Neural cell (in vitro differentiated cells): ENCODE measurements around the gene PLEKHO2. TPM values are rescaled to one million over a fixed set of nuclear protein-coding genes. Genes with fewer than 3 reads are reported as not detected.

Source experiments
- H2AFZ ChIP-seq: fragments of 200-600, 300-800 bp; sonication (generic), shearing (Covaris generic); 2 replicates; pipeline ENCODE4 v1.6.0; 2014; ENCODE audit warnings: low read depth, mild to moderate bottlenecking, antibody characterized with exemption, low read length, moderate library complexity
- H3F3A ChIP-seq: fragments of 200-600 bp; shearing (Covaris generic); 2 replicates; pipeline ENCODE4 v1.6.1; 2016; ENCODE audit warnings: mild to moderate bottlenecking, moderate library complexity, mixed read lengths, antibody characterized with exemption, low read length; ENCODE audit not compliant: insufficient read depth, poor library complexity, severe bottlenecking
- H3K27ac ChIP-seq: fragments of 200-600, 300-800 bp; sonication (generic), shearing (Covaris generic); 2 replicates; pipeline ENCODE4 v1.5.1; 2014; ENCODE audit warnings: mild to moderate bottlenecking, low read length, moderate library complexity
- H3K27me3 ChIP-seq: fragments of 300-800, 200-600 bp; sonication (generic), shearing (Covaris generic); 2 replicates; pipeline ENCODE4 v1.6.0; 2014; ENCODE audit warnings: mild to moderate bottlenecking, low read depth, low read length, moderate library complexity; ENCODE audit not compliant: insufficient read depth
- H3K36me3 ChIP-seq: fragments of 300-800, 200-600 bp; sonication (generic), shearing (Covaris generic); 2 replicates; pipeline ENCODE4 v1.5.1; 2014; ENCODE audit warnings: mild to moderate bottlenecking, antibody characterized with exemption, low read length, moderate library complexity; ENCODE audit not compliant: insufficient read depth
- H3K4me2 ChIP-seq: fragments of 300-800, 200-600 bp; sonication (generic), shearing (Covaris generic); 2 replicates; pipeline ENCODE4 v1.6.0; 2014; ENCODE audit warnings: mild to moderate bottlenecking, low read length
- H3K4me3 ChIP-seq: fragments of 300-800, 200-600 bp; sonication (generic), shearing (Covaris generic); 2 replicates; pipeline ENCODE4 v1.5.1; 2014; ENCODE audit warnings: mild to moderate bottlenecking, low read length, moderate library complexity
- H3K79me2 ChIP-seq: fragments of 200-600 bp; shearing (Covaris generic); replicated peaks from 2 replicates; pipeline ENCODE4 v1.6.0; 2014; ENCODE audit warnings: mild to moderate bottlenecking, low read length, moderate library complexity; ENCODE audit not compliant: insufficient read depth
- H3K9ac ChIP-seq: fragments of 300-800, 200-600 bp; sonication (generic), shearing (Covaris generic); 2 replicates; pipeline ENCODE4 v1.6.1; 2016; ENCODE audit warnings: mild to moderate bottlenecking, low read length, mixed read lengths
- H3K9me2 ChIP-seq: fragments of 200-600 bp; shearing (Covaris generic); 2 replicates; pipeline ENCODE4 v1.6.1; 2016; ENCODE audit warnings: mild to moderate bottlenecking, low read length, mixed read lengths; ENCODE audit not compliant: insufficient read depth
- H3K9me3 ChIP-seq: fragments of 200-600, 300-800 bp; sonication (generic), shearing (Covaris generic); 2 replicates; pipeline ENCODE4 v1.6.1; 2016; ENCODE audit warnings: mild to moderate bottlenecking, mixed run types, low read length, moderate library complexity, mixed read lengths
- H4K20me1 ChIP-seq: fragments of 200-600 bp; shearing (Covaris generic); 2 replicates; pipeline ENCODE4 v1.6.1; 2016; ENCODE audit warnings: mild to moderate bottlenecking, mixed run types; ENCODE audit not compliant: insufficient read depth
- EP300 ChIP-seq: fragments of 450-650 bp; conservative IDR thresholded peaks from 2 replicates; pipeline ENCODE4 v1.6.1; 2014; ENCODE audit warnings: antibody characterized with exemption, mild to moderate bottlenecking, moderate library complexity; ENCODE audit not compliant: poor library complexity, severe bottlenecking
- EZH2 ChIP-seq: fragments of 200-600, 300-800 bp; shearing (Covaris generic), sonication (generic); IDR thresholded peaks from 2 replicates; pipeline ENCODE4 v1.6.1; 2014; ENCODE audit warnings: antibody characterized with exemption, low read length, borderline replicate concordance, mild to moderate bottlenecking; ENCODE audit not compliant: insufficient read depth, poor library complexity, severe bottlenecking
- MXI1 ChIP-seq: fragments of 450-650 bp; conservative IDR thresholded peaks from 2 replicates; pipeline ENCODE4 v1.6.1; 2014; ENCODE audit warnings: antibody characterized with exemption, mild to moderate bottlenecking; ENCODE audit not compliant: poor library complexity, severe bottlenecking
- POLR2AphosphoS5 ChIP-seq: IDR thresholded peaks from 2 replicates; pipeline ENCODE4 v1.6.1; 2012
- RAD21 ChIP-seq: fragments of 450-650 bp; conservative IDR thresholded peaks from 2 replicates; pipeline ENCODE4 v1.6.1; 2014; ENCODE audit warnings: antibody characterized with exemption, mild to moderate bottlenecking, moderate library complexity
- SMC3 ChIP-seq: fragments of 450-650 bp; conservative IDR thresholded peaks from 2 replicates; pipeline ENCODE4 v1.6.1; 2014; ENCODE audit warnings: antibody characterized with exemption, mild to moderate bottlenecking, moderate library complexity; ENCODE audit not compliant: poor library complexity
- TAF1 ChIP-seq: IDR thresholded peaks from 2 replicates; pipeline ENCODE4 v1.6.1; 2012; ENCODE audit warnings: low read depth
- polyA plus RNA-seq: library from polyadenylated mRNA; depleted of rRNA; stranded (reverse); fragments of >200 nt; gene quantifications from 2 replicates; pipeline ENCODE4 v1.2.3, GENCODE V29; 2014
- TF ChIP-seq, protein P1 (sequence below): fragments of 450-650 bp; IDR thresholded peaks from 2 replicates; pipeline ENCODE4 v1.5.1; 2014; ENCODE audit warnings: antibody characterized with exemption, mild to moderate bottlenecking, moderate library complexity; ENCODE audit not compliant: poor library complexity, severe bottlenecking
- TF ChIP-seq, protein P2 (sequence below): IDR thresholded peaks from 2 replicates; pipeline ENCODE4 v1.6.1; 2012; ENCODE audit warnings: borderline replicate concordance

PLEKHO2 gene
- polyA plus RNA-seq, 1 donor from 2014 or later, result 1.3 TPM

DNA sequence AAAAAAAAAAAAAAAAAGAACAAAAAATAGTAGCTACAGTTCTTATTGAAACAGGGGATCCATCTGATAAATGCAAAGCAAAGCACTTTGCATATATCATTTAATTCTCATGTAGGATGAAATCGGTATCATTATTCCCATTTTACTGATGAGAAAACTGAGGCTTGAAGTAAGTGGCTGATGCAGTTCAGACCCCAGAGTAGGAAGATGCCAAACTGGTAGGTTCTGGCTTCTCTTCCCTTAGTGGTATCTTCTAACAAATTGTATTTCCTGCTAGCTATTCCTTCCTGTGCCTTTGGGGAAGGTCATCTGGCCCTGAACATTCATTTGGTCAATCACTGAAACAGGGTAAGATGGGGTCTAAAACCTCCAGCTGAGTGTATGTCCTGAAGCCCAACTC is 38.2 kb upstream of the PLEKHO2 start:
- Histone ChIP-seq H3K9me3 (no peaks in the 10 kb centered on the region), H3K9me2 (no peaks in the 10 kb centered on the region), H3K27me3 (no peaks in the 10 kb centered on the region), H3K4me3 (no peak overlapping the region), H3K36me3 (no peaks in the 10 kb centered on the region), H3K9ac (no peak overlapping the region), H4K20me1 (no peaks in the 10 kb centered on the region), H3K4me2 (no peak overlapping the region), H3F3A (no peaks in the 10 kb centered on the region), H3K79me2 (no peaks in the 10 kb centered on the region), H2AFZ (no peak overlapping the region), H3K27ac (no peak overlapping the region)
- TF ChIP-seq TAF1, result no peak
- TF ChIP-seq, protein P1, sequence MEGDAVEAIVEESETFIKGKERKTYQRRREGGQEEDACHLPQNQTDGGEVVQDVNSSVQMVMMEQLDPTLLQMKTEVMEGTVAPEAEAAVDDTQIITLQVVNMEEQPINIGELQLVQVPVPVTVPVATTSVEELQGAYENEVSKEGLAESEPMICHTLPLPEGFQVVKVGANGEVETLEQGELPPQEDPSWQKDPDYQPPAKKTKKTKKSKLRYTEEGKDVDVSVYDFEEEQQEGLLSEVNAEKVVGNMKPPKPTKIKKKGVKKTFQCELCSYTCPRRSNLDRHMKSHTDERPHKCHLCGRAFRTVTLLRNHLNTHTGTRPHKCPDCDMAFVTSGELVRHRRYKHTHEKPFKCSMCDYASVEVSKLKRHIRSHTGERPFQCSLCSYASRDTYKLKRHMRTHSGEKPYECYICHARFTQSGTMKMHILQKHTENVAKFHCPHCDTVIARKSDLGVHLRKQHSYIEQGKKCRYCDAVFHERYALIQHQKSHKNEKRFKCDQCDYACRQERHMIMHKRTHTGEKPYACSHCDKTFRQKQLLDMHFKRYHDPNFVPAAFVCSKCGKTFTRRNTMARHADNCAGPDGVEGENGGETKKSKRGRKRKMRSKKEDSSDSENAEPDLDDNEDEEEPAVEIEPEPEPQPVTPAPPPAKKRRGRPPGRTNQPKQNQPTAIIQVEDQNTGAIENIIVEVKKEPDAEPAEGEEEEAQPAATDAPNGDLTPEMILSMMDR, result no peak
- TF ChIP-seq POLR2AphosphoS5, result no peak
- TF ChIP-seq, protein P2, sequence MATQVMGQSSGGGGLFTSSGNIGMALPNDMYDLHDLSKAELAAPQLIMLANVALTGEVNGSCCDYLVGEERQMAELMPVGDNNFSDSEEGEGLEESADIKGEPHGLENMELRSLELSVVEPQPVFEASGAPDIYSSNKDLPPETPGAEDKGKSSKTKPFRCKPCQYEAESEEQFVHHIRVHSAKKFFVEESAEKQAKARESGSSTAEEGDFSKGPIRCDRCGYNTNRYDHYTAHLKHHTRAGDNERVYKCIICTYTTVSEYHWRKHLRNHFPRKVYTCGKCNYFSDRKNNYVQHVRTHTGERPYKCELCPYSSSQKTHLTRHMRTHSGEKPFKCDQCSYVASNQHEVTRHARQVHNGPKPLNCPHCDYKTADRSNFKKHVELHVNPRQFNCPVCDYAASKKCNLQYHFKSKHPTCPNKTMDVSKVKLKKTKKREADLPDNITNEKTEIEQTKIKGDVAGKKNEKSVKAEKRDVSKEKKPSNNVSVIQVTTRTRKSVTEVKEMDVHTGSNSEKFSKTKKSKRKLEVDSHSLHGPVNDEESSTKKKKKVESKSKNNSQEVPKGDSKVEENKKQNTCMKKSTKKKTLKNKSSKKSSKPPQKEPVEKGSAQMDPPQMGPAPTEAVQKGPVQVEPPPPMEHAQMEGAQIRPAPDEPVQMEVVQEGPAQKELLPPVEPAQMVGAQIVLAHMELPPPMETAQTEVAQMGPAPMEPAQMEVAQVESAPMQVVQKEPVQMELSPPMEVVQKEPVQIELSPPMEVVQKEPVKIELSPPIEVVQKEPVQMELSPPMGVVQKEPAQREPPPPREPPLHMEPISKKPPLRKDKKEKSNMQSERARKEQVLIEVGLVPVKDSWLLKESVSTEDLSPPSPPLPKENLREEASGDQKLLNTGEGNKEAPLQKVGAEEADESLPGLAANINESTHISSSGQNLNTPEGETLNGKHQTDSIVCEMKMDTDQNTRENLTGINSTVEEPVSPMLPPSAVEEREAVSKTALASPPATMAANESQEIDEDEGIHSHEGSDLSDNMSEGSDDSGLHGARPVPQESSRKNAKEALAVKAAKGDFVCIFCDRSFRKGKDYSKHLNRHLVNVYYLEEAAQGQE, result no peak
- no peak for TF ChIP-seq RAD21
- TF ChIP-seq EZH2, result no peak
- no peak for TF ChIP-seq EP300
- no peak for TF ChIP-seq MXI1
- no peak for TF ChIP-seq SMC3

DNA sequence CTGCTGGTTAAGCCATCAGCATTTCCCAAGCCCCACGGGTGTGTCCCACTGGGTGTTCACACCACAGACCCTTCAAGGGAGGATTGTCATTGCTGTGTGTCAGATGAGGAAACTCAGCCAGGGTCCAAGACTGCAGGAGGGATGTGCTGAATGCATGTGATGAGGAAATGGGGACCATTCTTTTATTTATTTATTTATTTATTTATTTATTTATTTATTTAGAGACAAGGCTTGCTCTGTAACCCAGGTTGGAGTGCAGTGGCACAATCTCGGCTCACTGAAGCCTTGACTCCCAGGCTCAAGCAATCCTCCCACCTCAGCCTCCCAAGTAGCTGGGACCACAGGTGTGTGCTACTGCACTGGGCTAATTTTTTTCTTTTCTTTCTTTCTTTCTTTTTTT is 37.1 kb upstream of the PLEKHO2 start:
- H4K20me1 ChIP-seq, result no peaks in the 10 kb centered on the region
- H3K79me2 ChIP-seq, result no peaks in the 10 kb centered on the region
- no peaks in the 10 kb centered on the region for H3K9me3 ChIP-seq
- H3K27me3 ChIP-seq, result no peaks in the 10 kb centered on the region
- H3K9me2 ChIP-seq, result no peaks in the 10 kb centered on the region
- H3K27ac ChIP-seq, result no peak overlapping the region
- no peak overlapping the region for H2AFZ ChIP-seq
- no peak overlapping the region for H3K4me2 ChIP-seq
- no peaks in the 10 kb centered on the region for H3K36me3 ChIP-seq
- TF ChIP-seq EZH2 (no peak), SMC3 (no peak), TAF1 (no peak), EP300 (no peak), RAD21 (no peak), MXI1 (no peak), POLR2AphosphoS5 (no peak)
- TF ChIP-seq, protein P1, result no peak
- TF ChIP-seq, protein P2, result no peak
- H3K9ac ChIP-seq, result no peak overlapping the region
- no peak overlapping the region for H3K4me3 ChIP-seq
- no peaks in the 10 kb centered on the region for H3F3A ChIP-seq
